Naive thymus-derived CD4-positive, alpha-beta T cell (primary cell): Measurements from ENCODE around the gene PAQR3. TPM values are rescaled to one million over a fixed set of nuclear protein-coding genes. Genes with fewer than 3 reads are reported as not detected.

Experiments
- ATAC-seq: fragments of 150-1000 bp; cut with Tn5 transposase; 2 replicates; pipeline ENCODE4 v1.10.0; 2021; ENCODE audit warnings: mild to moderate bottlenecking, moderate library complexity
- CTCF ChIA-PET: fragments of 350-600 bp; sonication (Branson Sonifier 250); formaldehyde crosslinking; loops from one replicate; lab custom pipeline; 2021; ENCODE audit warnings: antibody characterized with exemption; lab: Charles Lee
- POLR2A ChIA-PET: fragments of 350-600 bp; sonication (Branson Sonifier 250); formaldehyde crosslinking; loops from one replicate; lab custom pipeline; 2021; ENCODE audit warnings: antibody characterized with exemption, inconsistent platforms; lab: Charles Lee
- DNase-seq, 9 donors: peaks; one replicate each; pipeline versions ENCODE4 v3.0.0 to v3.0.0-alpha.2; 2020 to 2022; ENCODE audit warnings: mixed read lengths in 1 of 9
- H3K27ac ChIP-seq: one replicate; pipeline ENCODE4 v1.7.0; 2013; ENCODE audit warnings: mild to moderate bottlenecking, low read depth, low read length, moderate library complexity
- H3K27me3 ChIP-seq, 2 donors: one replicate each; pipeline ENCODE4 v1.7.0; 2013; ENCODE audit warnings: low read length in 2 of 2, mild to moderate bottlenecking in 2 of 2, moderate library complexity in 2 of 2; ENCODE audit not compliant: control insufficient read depth in 2 of 2, insufficient read depth in 2 of 2
- H3K36me3 ChIP-seq, 3 experiments: 1 replicate in 2 of 3; 2 replicates in 1 of 3; pipeline ENCODE4 v1.7.0; 2013; ENCODE audit warnings: low read length in 3 of 3, mild to moderate bottlenecking in 3 of 3, moderate library complexity in 1 of 3; ENCODE audit not compliant: insufficient read depth in 3 of 3, control insufficient read depth in 2 of 3
- H3K4me1 ChIP-seq, 2 donors: one replicate each; pipeline ENCODE4 v1.7.0; 2013; ENCODE audit warnings: low read length in 2 of 2, mild to moderate bottlenecking in 2 of 2, moderate library complexity in 1 of 2; ENCODE audit not compliant: control insufficient read depth in 2 of 2, insufficient read depth in 2 of 2
- H3K4me3 ChIP-seq: 2 replicates; pipeline ENCODE4 v1.7.0; 2013; ENCODE audit warnings: mild to moderate bottlenecking, low read length
- H3K9me3 ChIP-seq, 3 experiments: 1 replicate in 2 of 3; 2 replicates in 1 of 3; pipeline ENCODE4 v1.7.0; 2013; ENCODE audit warnings: low read length in 3 of 3; ENCODE audit not compliant: control insufficient read depth in 2 of 3
- H3K27ac Mint-ChIP-seq, 9 donors: one replicate each; pipeline ENCODE4 v1.8.0; 2020 to 2022; ENCODE audit warnings: mixed read lengths in 9 of 9, mild to moderate bottlenecking in 8 of 9, moderate library complexity in 5 of 9, inconsistent platforms in 2 of 9
- H3K27me3 Mint-ChIP-seq, 5 donors: one replicate each; pipeline ENCODE4 v1.8.0; 2021 to 2022; ENCODE audit warnings: mixed read lengths in 5 of 5, mild to moderate bottlenecking in 1 of 5
- H3K36me3 Mint-ChIP-seq, 5 donors: one replicate each; pipeline ENCODE4 v1.8.0; 2020 to 2022; ENCODE audit warnings: mixed read lengths in 5 of 5, mild to moderate bottlenecking in 3 of 5, inconsistent platforms in 1 of 5
- H3K4me1 Mint-ChIP-seq, 7 donors: one replicate each; pipeline ENCODE4 v1.8.0; 2020 to 2022; ENCODE audit warnings: mixed read lengths in 7 of 7, mild to moderate bottlenecking in 3 of 7, inconsistent platforms in 1 of 7
- H3K4me3 Mint-ChIP-seq, 10 donors: one replicate each; pipeline ENCODE4 v1.8.0; 2020 to 2022; ENCODE audit warnings: mild to moderate bottlenecking in 10 of 10, mixed read lengths in 10 of 10, moderate library complexity in 6 of 10, inconsistent platforms in 2 of 10
- H3K9me3 Mint-ChIP-seq, 11 donors: one replicate each; pipeline ENCODE4 v1.8.0; 2020 to 2022; ENCODE audit warnings: mixed read lengths in 11 of 11, mild to moderate bottlenecking in 4 of 11, inconsistent platforms in 1 of 11, moderate library complexity in 1 of 11
- intact Hi-C, 2 donors: fragments of 100-400 bp; cut with micrococcal nuclease; formaldehyde crosslinking; loops; one replicate each; pipeline ENCODE4 v1.15.1; 2023
- polyA plus RNA-seq, 2 donors: library from polyadenylated mRNA; unstranded; fragments of 300-500 nt; fragmentation: Illumina TruSeq; gene quantifications; one replicate each; pipeline ENCODE4 v1.2.3, GENCODE V29; 2021
- total RNA-seq, 6 experiments: library from RNA in 5 of 6; stranded (reverse) in 5 of 6; gene quantifications; 1 replicate in 5 of 6; 2 replicates in 1 of 6; pipeline ENCODE4 v1.2.3 and lab custom pipeline; 2021 to 2026

Gene PAQR3
- total and polyA plus RNA-seq, 7 experiments from 2014 or later = 7.9 to 24.3 (median 15.7) TPM

DNA sequence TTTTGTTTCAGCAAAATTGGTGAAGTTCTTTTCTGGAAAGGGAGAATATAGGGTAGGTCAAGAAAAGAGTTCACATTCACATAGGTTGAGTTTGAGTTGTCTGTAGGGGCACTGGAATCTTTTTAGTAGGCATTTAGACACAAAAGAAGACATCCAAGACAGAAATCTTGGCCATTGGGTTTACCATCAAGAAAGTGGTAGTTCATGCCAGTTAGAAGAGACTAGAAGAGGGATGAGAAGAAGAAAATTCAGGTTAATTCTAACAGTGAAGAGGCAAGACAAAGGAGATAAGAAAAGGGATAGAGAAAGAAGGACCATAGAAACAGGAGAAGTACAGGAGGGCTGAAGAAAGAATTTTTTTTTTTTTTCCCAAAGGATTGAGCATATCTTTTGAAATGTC, 39.9 kb downstream of the PAQR3 start:
- Mint-ChIP-seq H3K4me3 (no peak overlapping the region), H3K9me3 (peaks cover 0 to 2% (median 0%) of the 10 kb centered on the region in 11 donors), H3K36me3 (peaks cover 4 to 23% (median 13%) of the 10 kb centered on the region in 5 donors), H3K27me3 (no peaks in the 10 kb centered on the region), H3K4me1 (no peaks in the 10 kb centered on the region), H3K27ac (no peak overlapping the region)
- Histone ChIP-seq H3K27me3 (no peaks in the 10 kb centered on the region), H3K4me1 (no peaks in the 10 kb centered on the region), H3K9me3 (no peaks in the 10 kb centered on the region), H3K4me3 (no peak overlapping the region), H3K27ac (no peak overlapping the region), H3K36me3 (no peaks in the 10 kb centered on the region)
- intact Hi-C loops = no loop called here
- POLR2A ChIA-PET = no interaction called here
- CTCF ChIA-PET = no interaction called here
- no peak for DNase-seq
- no peak for ATAC-seq

DNA sequence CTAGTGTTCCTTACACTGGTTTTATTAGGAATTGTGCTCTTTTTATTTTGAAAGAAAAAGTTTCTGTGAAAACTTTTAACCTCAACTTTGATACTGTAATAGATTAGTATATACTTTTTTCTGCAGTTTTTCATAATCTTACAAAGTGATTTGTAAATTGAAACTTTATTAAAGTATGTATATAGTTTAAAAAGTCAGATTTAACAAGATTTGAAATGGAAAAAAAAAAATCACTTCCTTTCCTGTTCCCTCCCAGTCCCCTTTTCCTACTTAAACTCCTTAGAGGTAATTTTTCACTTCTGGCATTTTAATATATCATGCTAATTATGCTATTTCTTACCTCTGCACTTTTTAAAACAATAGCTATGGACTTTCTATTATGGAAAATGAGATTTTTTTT, 49.3 kb downstream of the PAQR3 start:
- ChIA-PET CTCF (no interaction called here), POLR2A (no interaction called here)
- H3K27ac Mint-ChIP-seq = peak overlapping the region in 2 of 9 donors; percentile 2 to 8
- no peaks in the 10 kb centered on the region for H3K9me3 Mint-ChIP-seq
- ATAC-seq (no peak), DNase-seq (no peak)
- H3K4me1 Mint-ChIP-seq = peaks cover 0 to 10% (median 0%) of the 10 kb centered on the region in 7 donors
- H3K4me3 ChIP-seq = no peak overlapping the region
- H3K9me3 ChIP-seq = no peaks in the 10 kb centered on the region
- no peaks in the 10 kb centered on the region for H3K4me1 ChIP-seq
- H3K36me3 ChIP-seq = peaks cover 0 to 13% (median 0%) of the 10 kb centered on the region in 3 experiments
- peaks cover 11 to 53% (median 34%) of the 10 kb centered on the region in 5 donors for H3K36me3 Mint-ChIP-seq
- H3K27me3 ChIP-seq = no peaks in the 10 kb centered on the region
- intact Hi-C loops = no loop called here
- no peaks in the 10 kb centered on the region for H3K27me3 Mint-ChIP-seq
- no peak overlapping the region for H3K27ac ChIP-seq
- H3K4me3 Mint-ChIP-seq = no peak overlapping the region

DNA sequence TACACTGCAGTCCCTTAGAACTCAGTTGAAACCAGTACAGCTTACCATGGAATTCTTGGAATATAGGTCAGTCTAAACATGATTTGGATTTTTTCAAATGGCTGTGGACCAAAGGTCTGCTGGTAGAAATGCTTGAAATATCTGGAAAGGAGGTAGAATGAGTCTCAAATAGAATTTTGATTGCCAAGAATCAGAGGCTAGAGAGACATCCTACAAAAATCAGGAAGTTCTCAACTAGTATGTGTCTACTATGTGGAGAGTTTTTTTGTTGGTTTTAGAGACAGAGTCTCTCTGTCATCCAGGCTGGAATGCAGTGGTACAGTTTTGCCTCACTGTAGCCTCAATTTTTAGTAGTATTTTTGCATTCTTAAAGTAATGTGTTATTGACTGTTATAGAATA, 53.6 kb downstream of the PAQR3 start:
- H3K27me3 Mint-ChIP-seq = no peaks in the 10 kb centered on the region
- DNase-seq = no peak
- no peak for ATAC-seq
- Histone ChIP-seq H3K9me3 (no peaks in the 10 kb centered on the region), H3K27me3 (no peaks in the 10 kb centered on the region), H3K4me1 (no peaks in the 10 kb centered on the region), H3K4me3 (no peak overlapping the region), H3K36me3 (peaks cover 0 to 3% (median 0%) of the 10 kb centered on the region in 3 experiments), H3K27ac (no peak overlapping the region)
- H3K4me1 Mint-ChIP-seq = peaks cover 0 to 6% (median 0%) of the 10 kb centered on the region in 7 donors
- peaks cover 0 to 30% (median 15%) of the 10 kb centered on the region in 5 donors for H3K36me3 Mint-ChIP-seq
- ChIA-PET CTCF (no interaction called here), POLR2A (no interaction called here)
- H3K9me3 Mint-ChIP-seq = no peaks in the 10 kb centered on the region
- peak overlapping the region in 1 of 9 donors; percentile 25 for H3K27ac Mint-ChIP-seq
- intact Hi-C loops = no loop called here
- H3K4me3 Mint-ChIP-seq = no peak overlapping the region

DNA sequence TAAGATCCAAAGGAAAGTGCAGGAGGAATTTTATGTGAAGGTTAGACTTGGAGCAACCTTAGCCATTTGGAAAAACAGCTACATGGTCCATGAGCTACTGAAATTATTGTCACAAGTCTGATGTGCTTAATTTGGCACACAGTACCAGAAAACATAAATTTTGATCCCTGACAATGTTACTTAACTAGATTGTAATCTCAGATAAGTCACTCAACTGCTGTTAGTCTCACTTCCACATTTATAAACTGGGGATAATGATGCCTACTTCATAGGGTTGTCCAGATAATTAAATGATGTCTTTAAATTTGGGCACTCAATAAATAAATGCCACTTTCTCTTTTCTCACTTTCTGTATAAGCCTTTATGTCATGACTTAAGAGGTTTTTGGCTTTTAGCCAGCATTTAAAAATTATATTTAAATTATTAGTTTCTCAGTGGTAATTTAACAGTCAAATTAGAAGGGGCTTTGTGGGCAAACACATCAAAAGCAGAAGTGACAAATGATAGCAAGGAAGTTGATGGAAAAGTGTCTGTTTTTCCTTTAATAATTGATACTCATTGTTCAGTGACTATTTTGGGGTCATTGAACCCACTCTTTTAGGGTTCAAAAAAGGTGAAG, 58.3 kb downstream of the PAQR3 start:
- H3K27me3 Mint-ChIP-seq = no peaks in the 10 kb centered on the region
- Histone ChIP-seq H3K4me3 (no peak overlapping the region), H3K4me1 (no peaks in the 10 kb centered on the region), H3K9me3 (no peaks in the 10 kb centered on the region), H3K27ac (no peak overlapping the region), H3K27me3 (no peaks in the 10 kb centered on the region), H3K36me3 (no peaks in the 10 kb centered on the region)
- H3K4me1 Mint-ChIP-seq = no peaks in the 10 kb centered on the region
- intact Hi-C loops = no loop called here
- no peak overlapping the region for H3K27ac Mint-ChIP-seq
- ChIA-PET CTCF (no interaction called here), POLR2A (no interaction called here)
- H3K4me3 Mint-ChIP-seq = no peak overlapping the region
- no peaks in the 10 kb centered on the region for H3K9me3 Mint-ChIP-seq
- peaks cover 0 to 16% (median 3%) of the 10 kb centered on the region in 5 donors for H3K36me3 Mint-ChIP-seq
- ATAC-seq (no peak), DNase-seq (no peak)

DNA sequence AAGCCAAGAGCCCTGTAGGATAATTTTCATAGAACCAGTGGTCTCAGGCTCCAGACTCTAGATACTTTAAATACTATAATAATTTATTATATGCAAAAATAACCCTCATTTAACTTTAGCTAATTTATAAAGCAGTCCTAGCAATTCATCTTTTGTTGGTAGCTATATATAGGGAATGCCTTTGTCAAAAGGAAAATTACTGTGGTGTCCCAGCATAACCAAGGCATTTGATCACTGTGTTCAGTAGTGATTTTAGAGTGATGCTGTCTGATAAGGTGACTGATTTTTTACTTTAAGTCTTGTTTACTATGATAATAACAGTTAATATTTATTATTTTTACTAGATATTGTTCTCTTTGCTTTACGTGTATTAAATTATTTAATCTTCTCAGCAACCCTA, 61.2 kb downstream of the PAQR3 start:
- ChIA-PET CTCF (interaction anchor here (0.8 kb wide), 1 partner anchor 1088 kb away, joined by 3 read pairs; no protein-coding TSS in a partner anchor), POLR2A (no interaction called here)
- peaks cover 0 to 6% (median 6%) of the 10 kb centered on the region in 3 experiments for H3K36me3 ChIP-seq
- no peak overlapping the region for H3K4me3 Mint-ChIP-seq
- H3K9me3 Mint-ChIP-seq = peaks cover 0 to 2% (median 0%) of the 10 kb centered on the region in 11 donors
- H3K27me3 ChIP-seq = no peaks in the 10 kb centered on the region
- no peaks in the 10 kb centered on the region for H3K4me1 ChIP-seq
- no peak for DNase-seq
- no peak overlapping the region for H3K27ac Mint-ChIP-seq
- no peak for ATAC-seq
- no peak overlapping the region for H3K27ac ChIP-seq
- H3K4me3 ChIP-seq = no peak overlapping the region
- intact Hi-C loops = no loop called here
- no peaks in the 10 kb centered on the region for H3K9me3 ChIP-seq
- H3K4me1 Mint-ChIP-seq = no peaks in the 10 kb centered on the region
- no peaks in the 10 kb centered on the region for H3K27me3 Mint-ChIP-seq
- H3K36me3 Mint-ChIP-seq = peaks cover 0 to 30% (median 5%) of the 10 kb centered on the region in 5 donors

DNA sequence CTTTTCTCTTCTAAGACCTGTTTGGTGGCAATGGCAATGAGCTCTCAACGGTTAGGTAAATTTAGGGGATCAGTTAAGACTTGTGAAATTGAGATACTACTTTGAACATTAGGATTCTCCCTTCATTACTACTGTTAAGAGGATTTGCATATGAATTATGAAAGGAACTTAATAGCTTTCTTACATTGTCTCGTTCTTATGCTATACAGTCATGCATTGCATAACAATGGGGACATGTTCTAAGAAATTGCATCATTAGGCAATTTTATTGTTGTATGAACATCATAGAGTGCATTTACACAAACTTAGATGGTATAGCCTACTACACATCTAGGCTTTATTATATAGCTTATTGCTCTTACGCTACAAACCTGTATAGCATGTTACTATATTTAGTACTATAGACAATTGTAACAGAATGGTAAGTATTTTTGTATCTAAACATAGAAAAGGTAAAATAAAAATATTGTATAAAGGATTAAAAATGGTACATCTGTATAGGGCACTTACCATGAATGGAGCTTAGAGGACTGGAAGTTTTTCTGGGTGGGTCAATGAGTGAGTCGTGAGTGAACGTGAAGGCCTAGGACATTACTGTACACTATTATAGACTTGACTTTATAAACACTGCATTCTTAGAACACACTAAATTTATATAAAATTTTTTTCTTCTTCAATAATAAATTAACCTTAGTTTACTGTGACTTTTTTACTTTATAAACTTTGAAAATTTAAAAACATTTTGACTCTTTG, 62.5 kb downstream of the PAQR3 start:
- Histone ChIP-seq H3K4me3 (no peak overlapping the region), H3K4me1 (no peaks in the 10 kb centered on the region), H3K36me3 (peaks cover 0 to 17% (median 6%) of the 10 kb centered on the region in 3 experiments), H3K27ac (no peak overlapping the region), H3K9me3 (no peaks in the 10 kb centered on the region), H3K27me3 (no peaks in the 10 kb centered on the region)
- no peak overlapping the region for H3K4me3 Mint-ChIP-seq
- DNase-seq (no peak), ATAC-seq (no peak)
- ChIA-PET CTCF (no interaction called here), POLR2A (no interaction called here)
- peaks cover 0 to 2% (median 0%) of the 10 kb centered on the region in 11 donors for H3K9me3 Mint-ChIP-seq
- intact Hi-C loops = no loop called here
- no peak overlapping the region for H3K27ac Mint-ChIP-seq
- no peaks in the 10 kb centered on the region for H3K4me1 Mint-ChIP-seq
- H3K36me3 Mint-ChIP-seq = peaks cover 0 to 42% (median 18%) of the 10 kb centered on the region in 5 donors
- H3K27me3 Mint-ChIP-seq = no peaks in the 10 kb centered on the region
